ACC112 (cell line): ENCODE data around the gene MMP24.
A peak's percentile ranks its signal among the peaks of the same experiment; 100 is the strongest.

Experiments used
- H2AFZ ChIP-seq: fragments of 200-600 bp; sonication (generic); one replicate; pipeline ENCODE4 v1.6.0; 2017; ENCODE audit warnings: antibody characterized with exemption, low read length; ENCODE audit not compliant: unreplicated experiment
- H3K27ac ChIP-seq: fragments of 200-600 bp; sonication (generic); 2 replicates; pipeline ENCODE4 v1.5.1; 2014; ENCODE audit warnings: low read depth, mild to moderate bottlenecking, antibody characterized with exemption, low read length, moderate library complexity
- H3K27me3 ChIP-seq: fragments of 200-600 bp; sonication (generic); 2 replicates; pipeline ENCODE4 v1.6.1; 2014; ENCODE audit warnings: mild to moderate bottlenecking, antibody characterized with exemption, low read length, moderate library complexity, mixed read lengths; ENCODE audit not compliant: insufficient read depth
- H3K36me3 ChIP-seq: fragments of 200-600 bp; sonication (generic); 2 replicates; pipeline ENCODE4 v1.6.1; 2016; ENCODE audit warnings: mild to moderate bottlenecking, antibody characterized with exemption, low read length, moderate library complexity, mixed read lengths; ENCODE audit not compliant: insufficient read depth
- H3K4me1 ChIP-seq: fragments of 200-600 bp; sonication (generic); one replicate; pipeline ENCODE4 v1.6.1; 2016; ENCODE audit warnings: low read length, mixed read lengths; ENCODE audit not compliant: insufficient read depth, unreplicated experiment, control insufficient read depth
- H3K4me3 ChIP-seq: fragments of 200-600 bp; sonication (generic); 2 replicates; pipeline ENCODE4 v1.5.1; 2014; ENCODE audit warnings: mild to moderate bottlenecking, low read depth, low read length
- H3K79me2 ChIP-seq: fragments of 200-600 bp; sonication (generic); one replicate; pipeline ENCODE4 v1.6.0; 2016; ENCODE audit warnings: low read length; ENCODE audit not compliant: control insufficient read depth, unreplicated experiment, insufficient read depth

The MMP24 gene

DNA sequence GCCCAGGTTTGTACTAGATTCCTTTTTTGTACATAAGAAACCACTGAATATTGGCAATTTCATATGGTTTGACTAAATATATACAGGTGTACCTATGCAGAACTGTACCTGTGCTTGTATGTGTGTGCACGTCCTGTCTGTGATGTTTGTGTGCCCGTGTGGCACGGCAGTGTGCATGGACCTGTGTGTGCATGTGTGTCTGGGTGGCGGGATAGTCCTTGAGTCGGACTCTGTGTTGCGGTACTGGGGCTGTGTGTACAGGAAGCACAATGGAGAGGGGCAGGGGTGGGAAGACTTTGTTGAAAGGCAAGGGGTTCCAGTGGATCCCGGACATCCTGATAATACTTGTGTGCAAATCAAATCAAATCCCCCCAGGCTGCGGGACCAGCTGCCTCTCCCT lies 69.2 kb downstream of the MMP24 start:
- no peak overlapping the region for H2AFZ ChIP-seq
- peaks cover 4% of the 10 kb centered on the region for H3K4me1 ChIP-seq
- H3K27me3 ChIP-seq: no peaks in the 10 kb centered on the region
- H3K27ac ChIP-seq: no peak overlapping the region
- H3K36me3 ChIP-seq: no peaks in the 10 kb centered on the region
- no peaks in the 10 kb centered on the region for H3K79me2 ChIP-seq
- no peak overlapping the region for H3K4me3 ChIP-seq

DNA sequence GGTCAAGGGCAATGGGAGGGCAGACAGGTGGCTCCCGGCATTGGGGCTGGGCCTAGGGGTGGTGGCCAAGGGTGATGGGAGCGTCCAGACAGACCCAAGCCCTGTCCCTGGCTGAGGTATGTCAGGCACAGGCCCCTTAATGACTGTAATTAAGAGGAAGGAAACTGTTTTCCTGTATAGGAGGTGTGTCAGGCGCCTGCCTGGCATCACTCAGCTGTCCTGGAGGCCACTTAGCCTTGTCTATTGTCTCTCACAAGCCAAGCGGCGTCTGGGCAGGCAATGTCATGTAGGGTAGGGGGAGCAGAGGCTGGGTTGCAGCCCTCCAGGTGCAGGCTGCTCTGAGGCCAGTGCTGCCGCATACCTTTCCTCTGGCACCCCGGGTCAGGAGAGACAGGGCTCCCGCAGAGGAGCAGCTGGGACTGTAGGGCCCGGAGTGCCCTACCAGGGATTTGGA lies 69.6 kb downstream of the MMP24 start:
- Histone ChIP-seq H3K79me2 (no peaks in the 10 kb centered on the region), H3K4me1 (peaks cover 6% of the 10 kb centered on the region), H3K36me3 (no peaks in the 10 kb centered on the region), H2AFZ (no peak overlapping the region), H3K27ac (no peak overlapping the region), H3K27me3 (no peaks in the 10 kb centered on the region), H3K4me3 (no peak overlapping the region)

DNA sequence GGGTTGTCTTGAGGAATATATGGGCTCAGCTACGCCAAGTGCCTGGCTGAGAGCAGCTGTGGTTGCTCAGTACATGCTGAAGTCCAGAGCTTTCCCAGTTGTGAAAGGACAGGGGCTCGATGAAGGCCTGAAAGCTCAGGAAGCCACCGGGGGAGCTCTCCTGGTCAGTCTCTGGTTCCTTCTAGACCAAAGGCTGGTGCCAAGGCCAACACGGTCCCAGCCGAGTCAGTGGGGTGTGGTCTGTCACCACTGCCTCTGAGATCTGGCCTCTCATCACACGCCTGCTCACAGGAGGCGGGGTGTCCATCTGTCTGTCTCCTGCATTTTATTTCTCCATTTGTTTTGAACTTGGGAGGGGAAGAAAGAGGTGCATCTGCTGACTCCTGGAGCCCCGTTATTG lies 70.7 kb downstream of the MMP24 start:
- H3K4me1 ChIP-seq: peaks cover 16% of the 10 kb centered on the region
- no peak overlapping the region for H3K27ac ChIP-seq
- H2AFZ ChIP-seq: no peak overlapping the region
- no peaks in the 10 kb centered on the region for H3K27me3 ChIP-seq
- H3K36me3 ChIP-seq: no peaks in the 10 kb centered on the region
- no peak overlapping the region for H3K4me3 ChIP-seq
- H3K79me2 ChIP-seq: no peaks in the 10 kb centered on the region

DNA sequence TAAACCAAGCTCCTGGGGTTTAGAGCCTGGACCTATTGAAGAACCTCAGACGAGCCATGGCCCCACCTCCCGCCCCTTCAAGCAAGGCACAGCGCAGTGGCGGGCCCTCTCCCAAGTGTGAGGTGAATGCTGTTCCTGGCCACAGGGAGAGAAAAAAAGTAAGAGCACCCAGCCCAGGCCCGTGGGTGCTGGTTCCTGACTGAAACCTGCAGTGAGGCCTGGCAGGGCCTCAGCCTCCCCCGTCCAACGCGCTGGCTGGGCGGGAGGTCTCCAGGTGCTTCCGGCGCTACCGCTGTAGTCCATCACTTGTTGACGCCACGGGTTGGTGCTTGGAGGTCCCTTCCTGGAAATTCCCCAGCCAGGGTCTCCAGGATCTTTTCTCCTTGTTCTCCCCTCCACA lies 71.2 kb downstream of the MMP24 start:
- Histone ChIP-seq H3K79me2 (no peaks in the 10 kb centered on the region), H2AFZ (no peak overlapping the region), H3K36me3 (no peaks in the 10 kb centered on the region), H3K27me3 (no peaks in the 10 kb centered on the region), H3K4me1 (peaks cover 22% of the 10 kb centered on the region), H3K4me3 (no peak overlapping the region), H3K27ac (no peak overlapping the region)

DNA sequence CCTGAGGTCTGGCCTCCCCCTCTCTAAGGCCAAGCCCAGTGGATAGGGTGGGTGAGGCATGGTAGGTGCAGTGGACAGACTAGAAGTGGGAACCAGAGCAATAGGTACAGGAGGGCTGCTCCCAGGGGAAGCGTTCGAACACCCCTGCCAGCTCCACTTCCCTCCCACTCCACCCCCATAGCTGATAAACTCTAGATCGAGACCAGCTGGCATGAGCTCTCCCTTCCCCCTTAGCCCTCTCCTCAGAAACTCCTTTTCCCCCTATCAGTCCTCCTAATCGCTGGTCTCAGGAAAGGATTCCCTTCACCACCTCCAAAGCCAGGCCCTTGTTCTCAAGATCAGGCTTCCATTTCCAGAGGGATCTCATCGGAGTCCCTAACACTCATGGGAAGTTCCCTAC lies 71.8 kb downstream of the MMP24 start:
- Histone ChIP-seq H3K4me1 (peaks cover 27% of the 10 kb centered on the region), H3K27ac (no peak overlapping the region), H3K4me3 (no peak overlapping the region), H3K27me3 (no peaks in the 10 kb centered on the region), H2AFZ (no peak overlapping the region), H3K36me3 (no peaks in the 10 kb centered on the region), H3K79me2 (no peaks in the 10 kb centered on the region)

DNA sequence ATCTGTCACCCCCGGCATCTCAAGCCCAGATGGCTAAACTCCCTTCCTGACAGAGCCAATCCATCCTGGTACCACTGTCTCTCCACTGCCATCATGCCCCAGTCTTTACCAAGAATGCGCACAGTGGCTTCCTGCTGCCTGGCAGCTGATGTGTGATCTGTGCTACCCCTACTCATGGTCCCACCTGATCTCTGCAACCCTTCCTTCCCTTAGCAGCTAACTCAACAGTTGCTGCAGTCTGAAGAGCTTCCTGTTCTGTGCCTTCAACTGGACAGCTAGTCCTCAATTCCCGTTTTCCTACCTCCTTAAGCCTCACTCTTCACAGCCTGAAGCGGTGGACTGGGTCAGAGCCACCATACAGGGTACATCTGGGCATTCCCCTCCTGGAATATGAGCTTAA lies 73.3 kb downstream of the MMP24 start:
- Histone ChIP-seq H3K4me1 (peaks cover 42% of the 10 kb centered on the region), H3K27me3 (no peaks in the 10 kb centered on the region), H3K79me2 (no peaks in the 10 kb centered on the region), H3K4me3 (no peak overlapping the region), H2AFZ (no peak overlapping the region), H3K27ac (no peak overlapping the region), H3K36me3 (no peaks in the 10 kb centered on the region)

DNA sequence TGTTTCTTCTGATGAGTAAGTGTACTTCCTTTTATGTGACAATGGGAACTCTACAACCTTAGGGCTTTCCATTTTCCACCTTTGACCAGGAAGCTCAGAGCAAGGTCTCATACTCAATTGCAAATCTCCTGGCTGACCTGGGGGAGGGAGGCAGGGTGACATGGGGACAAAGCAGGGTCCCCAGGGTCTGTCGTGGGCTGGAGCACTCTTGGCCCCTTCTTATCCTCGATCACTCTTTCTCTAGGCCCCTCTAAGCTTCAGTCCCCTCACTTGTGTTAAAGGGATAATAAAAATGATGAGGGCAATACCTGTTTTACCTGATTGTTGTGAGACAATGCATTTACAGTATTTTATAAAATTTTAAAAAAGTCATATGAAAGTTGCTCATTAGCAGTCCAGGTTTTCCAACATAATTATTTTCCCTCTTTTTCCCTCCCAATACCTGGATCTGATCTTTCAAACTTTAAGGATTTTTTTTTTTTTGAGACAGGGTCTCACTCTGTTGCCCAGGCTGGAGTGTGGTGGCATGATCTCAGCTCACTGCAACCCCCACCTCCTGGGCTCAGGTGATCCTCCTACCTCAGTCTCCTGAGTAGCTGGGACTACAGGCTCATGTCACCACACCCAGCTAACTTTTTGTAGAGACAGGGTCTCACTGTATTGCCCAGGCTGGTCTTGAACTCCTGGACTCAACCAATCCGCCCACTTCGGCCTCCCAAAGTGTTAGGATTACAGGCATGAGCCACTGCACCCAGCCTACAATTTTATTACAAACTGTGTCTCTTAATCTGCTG lies 74.2 kb downstream of the MMP24 start:
- Histone ChIP-seq H3K27ac (no peak overlapping the region), H3K36me3 (no peaks in the 10 kb centered on the region), H3K79me2 (no peaks in the 10 kb centered on the region), H3K4me3 (no peak overlapping the region), H2AFZ (no peak overlapping the region), H3K27me3 (no peaks in the 10 kb centered on the region), H3K4me1 (peaks cover 50% of the 10 kb centered on the region)

DNA sequence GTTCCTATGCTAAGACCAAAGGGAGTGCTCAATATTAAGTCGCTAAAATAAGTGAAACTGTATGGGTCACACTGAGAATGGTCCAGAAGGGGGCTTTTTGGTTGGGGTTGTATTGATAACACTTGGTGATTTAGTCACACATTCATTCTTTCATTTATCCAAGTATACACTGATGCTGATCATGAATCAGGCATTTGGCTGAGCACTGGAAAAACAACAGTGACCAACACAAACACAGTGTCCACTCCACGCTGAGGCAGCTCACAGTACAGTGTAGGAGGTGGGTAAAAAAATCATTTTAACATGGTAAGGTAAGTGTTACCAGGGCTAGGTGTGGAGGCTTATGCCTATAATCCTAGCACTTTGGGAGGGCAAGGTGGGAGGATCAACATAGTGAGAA lies 74.9 kb downstream of the MMP24 start:
- Histone ChIP-seq H3K27ac (peak overlapping the region; percentile 100), H3K79me2 (no peaks in the 10 kb centered on the region), H2AFZ (no peak overlapping the region), H3K36me3 (no peaks in the 10 kb centered on the region), H3K4me3 (no peak overlapping the region), H3K4me1 (peaks cover 55% of the 10 kb centered on the region), H3K27me3 (no peaks in the 10 kb centered on the region)

DNA sequence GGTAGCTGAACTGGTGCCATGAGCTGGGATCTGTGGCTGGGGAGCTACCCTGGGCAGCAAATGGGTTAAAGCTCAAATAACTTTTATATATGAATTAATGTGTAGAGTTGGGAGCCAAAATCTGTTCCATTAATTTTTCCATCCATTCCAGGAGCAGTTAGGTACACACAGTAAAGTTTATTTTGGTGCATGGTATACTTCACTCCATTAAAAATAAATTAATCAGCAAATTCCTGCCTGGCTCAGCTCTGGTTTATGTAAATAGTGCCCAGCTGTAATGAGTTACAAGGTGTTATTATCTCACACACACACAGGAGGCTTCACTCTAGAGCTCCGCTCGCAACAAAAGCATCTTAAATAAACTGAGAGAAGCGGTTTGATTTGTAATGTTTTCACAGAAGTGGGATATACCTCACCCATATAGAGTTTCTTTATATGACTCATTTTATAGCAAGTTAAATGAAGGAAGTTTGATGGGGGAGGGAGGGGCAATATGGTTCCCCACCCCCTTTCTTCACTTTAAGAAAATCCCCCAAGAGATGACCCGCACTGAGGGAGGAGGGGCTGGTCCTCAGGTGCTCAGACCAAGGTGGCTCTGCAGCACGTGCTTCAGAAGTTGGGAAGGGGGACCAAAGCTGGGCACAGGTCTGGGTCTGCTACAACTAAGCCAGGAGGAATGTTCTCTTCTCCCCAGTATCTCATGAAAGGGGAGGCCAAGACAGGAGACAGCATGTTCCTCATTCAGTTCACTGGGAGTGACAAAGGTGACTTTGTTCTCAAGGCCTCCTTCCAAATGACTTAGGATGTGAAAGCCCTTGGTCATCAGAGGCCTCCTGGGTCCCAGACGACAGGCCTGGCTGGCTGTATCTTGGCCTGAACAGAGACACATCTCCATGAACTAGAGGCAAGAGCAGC lies 76.2 kb downstream of the MMP24 start:
- H3K27me3 ChIP-seq: no peaks in the 10 kb centered on the region
- H2AFZ ChIP-seq: no peak overlapping the region
- no peaks in the 10 kb centered on the region for H3K36me3 ChIP-seq
- H3K4me3 ChIP-seq: no peak overlapping the region
- peak overlapping the region; percentile 100 for H3K27ac ChIP-seq
- H3K4me1 ChIP-seq: peaks cover 64% of the 10 kb centered on the region
- no peaks in the 10 kb centered on the region for H3K79me2 ChIP-seq

DNA sequence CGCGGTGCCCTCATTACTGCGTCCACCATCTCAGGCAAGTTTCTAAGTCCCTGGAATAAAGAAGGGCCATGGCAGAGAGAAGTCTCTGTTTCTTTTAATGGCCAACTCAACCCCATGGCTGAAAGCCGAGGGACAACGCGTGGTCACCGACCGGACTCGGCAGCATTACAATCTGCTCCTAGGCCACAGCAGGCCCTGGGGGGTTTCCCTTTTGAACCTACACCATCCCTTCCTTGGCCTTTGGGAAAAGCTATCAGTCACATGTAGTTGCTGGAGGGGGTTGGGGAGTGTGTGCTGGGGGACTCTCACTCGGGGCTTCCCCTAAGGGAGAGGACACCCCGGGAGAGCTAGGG lies 76.9 kb downstream of the MMP24 start:
- Histone ChIP-seq H3K79me2 (no peaks in the 10 kb centered on the region), H3K27me3 (no peaks in the 10 kb centered on the region), H3K27ac (peak overlapping the region; percentile 100), H3K4me1 (peaks cover 71% of the 10 kb centered on the region), H2AFZ (peak overlapping the region; percentile 44), H3K4me3 (no peak overlapping the region), H3K36me3 (no peaks in the 10 kb centered on the region)
